AG04449 (cell line): ENCODE measurements around the gene ACSL1.

ENCODE experiments used
- CTCF ChIA-PET: fragments of 350-600 bp; formaldehyde crosslinking; extraction: SDS; loops from one replicate; lab custom pipeline; 2021; ENCODE audit warnings: antibody characterized with exemption; lab: Yijun Ruan, JAX
- POLR2A ChIA-PET: fragments of 400-600, 350-600 bp; formaldehyde crosslinking; extraction: SDS; loops from one replicate; lab custom pipeline; 2020; ENCODE audit warnings: antibody characterized with exemption, inconsistent platforms; lab: Yijun Ruan, JAX
- DNase-seq: peaks from one replicate; pipeline ENCODE4 v3.0.0-alpha.2; 2010; ENCODE audit warnings: low read depth, low spot score
- H3K4me3 ChIP-seq: 2 replicates; pipeline ENCODE4 v1.5.1; 2011; ENCODE audit warnings: low read depth, mild to moderate bottlenecking, control low read depth, low read length
- TF ChIP-seq, protein P1 (sequence below): IDR thresholded peaks from one replicate; pipeline ENCODE4 v1.5.1; 2011; ENCODE audit warnings: mild to moderate bottlenecking, moderate library complexity, low read length, control low read depth, inconsistent platforms; ENCODE audit not compliant: insufficient read depth; ENCODE audit errors: missing control alignments

The ACSL1 gene

DNA sequence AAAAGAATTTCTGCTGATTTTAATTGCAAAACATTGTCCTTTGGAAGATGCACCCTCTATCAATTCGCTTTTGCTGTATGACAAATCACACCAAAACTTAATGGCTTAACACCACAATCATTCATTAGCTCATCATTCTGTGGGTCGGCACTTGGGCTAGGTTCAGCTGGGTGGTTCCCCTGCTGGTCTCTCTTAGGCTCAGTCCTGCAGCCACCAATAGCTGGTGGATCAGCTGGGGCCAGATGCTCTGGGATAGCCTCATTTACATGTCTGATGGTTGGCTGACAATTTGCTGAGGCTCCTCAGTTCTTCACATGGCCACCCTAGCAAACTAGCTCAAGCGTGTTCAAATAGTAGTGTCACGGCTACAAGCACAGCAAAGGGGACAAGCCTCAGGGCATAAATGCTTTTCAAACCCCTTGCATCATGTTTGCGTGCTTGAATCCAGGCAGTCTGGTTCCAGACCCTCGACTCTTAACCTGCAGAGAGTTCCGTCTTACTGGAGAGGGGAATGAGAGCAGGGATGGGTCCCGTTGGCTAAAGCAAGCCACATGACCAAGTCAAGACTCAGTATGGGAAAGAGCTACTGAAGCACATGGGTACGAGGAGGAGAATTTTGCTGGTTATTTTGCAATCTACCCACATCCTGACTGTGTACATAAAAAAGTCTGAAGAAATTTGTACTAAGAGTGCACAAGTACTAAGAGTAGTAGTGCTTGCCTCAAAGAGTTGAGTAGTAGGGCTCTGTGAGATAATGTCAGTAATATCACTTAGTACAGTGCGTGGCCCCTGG lies 7.5 kb upstream of the ACSL1 start:
- CTCF ChIA-PET, result no interaction called here
- H3K4me3 ChIP-seq, result no peak overlapping the region
- POLR2A ChIA-PET, result no interaction called here
- TF ChIP-seq, protein P1, sequence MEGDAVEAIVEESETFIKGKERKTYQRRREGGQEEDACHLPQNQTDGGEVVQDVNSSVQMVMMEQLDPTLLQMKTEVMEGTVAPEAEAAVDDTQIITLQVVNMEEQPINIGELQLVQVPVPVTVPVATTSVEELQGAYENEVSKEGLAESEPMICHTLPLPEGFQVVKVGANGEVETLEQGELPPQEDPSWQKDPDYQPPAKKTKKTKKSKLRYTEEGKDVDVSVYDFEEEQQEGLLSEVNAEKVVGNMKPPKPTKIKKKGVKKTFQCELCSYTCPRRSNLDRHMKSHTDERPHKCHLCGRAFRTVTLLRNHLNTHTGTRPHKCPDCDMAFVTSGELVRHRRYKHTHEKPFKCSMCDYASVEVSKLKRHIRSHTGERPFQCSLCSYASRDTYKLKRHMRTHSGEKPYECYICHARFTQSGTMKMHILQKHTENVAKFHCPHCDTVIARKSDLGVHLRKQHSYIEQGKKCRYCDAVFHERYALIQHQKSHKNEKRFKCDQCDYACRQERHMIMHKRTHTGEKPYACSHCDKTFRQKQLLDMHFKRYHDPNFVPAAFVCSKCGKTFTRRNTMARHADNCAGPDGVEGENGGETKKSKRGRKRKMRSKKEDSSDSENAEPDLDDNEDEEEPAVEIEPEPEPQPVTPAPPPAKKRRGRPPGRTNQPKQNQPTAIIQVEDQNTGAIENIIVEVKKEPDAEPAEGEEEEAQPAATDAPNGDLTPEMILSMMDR, result no peak
- DNase-seq, result no peak

DNA sequence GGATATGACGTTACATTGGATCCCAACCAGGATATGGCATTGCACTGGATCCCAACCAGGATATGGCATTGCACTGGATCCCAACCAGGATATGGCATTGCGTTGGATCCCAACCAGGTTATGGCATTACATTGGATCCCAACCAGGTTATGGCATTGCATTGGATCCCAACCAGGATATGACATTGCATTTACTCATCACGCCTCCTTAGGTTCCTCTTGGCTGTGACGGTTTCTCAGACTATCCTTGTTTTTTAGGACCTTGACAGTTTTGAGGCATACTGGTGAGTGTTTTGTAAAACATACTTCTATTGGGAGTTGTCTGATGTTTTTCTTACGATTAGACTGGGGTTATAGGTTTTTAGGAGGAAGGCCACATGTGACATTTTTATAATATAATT lies 5.4 kb upstream of the ACSL1 start:
- H3K4me3 ChIP-seq, result no peak overlapping the region
- CTCF ChIA-PET, result no interaction called here

DNA sequence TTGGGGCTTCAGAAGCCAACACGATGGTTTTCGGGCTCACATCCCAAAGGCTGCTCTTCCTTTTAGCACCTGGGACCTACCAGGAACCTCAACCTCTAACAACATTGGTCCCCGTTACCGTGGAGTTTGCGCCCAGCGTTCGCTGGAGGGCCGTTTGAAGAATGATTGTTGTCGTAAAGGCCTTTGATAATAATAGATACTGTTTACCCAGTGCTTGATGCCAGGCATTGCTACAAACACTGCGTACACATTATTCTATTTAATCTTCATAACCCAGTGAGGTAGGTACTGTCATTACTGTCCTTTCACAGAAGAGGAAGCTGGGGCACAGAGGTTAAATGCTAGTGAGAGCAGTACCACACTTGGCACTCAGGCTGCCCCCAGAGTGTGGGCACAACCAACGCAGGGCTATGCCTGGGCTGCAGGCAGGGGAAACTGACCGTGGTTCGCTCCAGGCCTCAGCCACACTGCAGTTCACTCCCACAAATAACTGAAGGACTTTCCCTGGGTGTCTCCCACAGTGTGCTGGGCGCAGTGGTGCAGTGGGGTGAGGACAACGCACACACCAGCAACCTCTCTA lies 1.0 kb upstream of the ACSL1 start:
- no peak for DNase-seq
- H3K4me3 ChIP-seq, result peak overlapping the region; percentile 61
- ChIA-PET POLR2A (no interaction called here), CTCF (interaction anchor here (1.8 kb wide), 1 partner anchor 9 kb away, joined by 5 read pairs; no protein-coding TSS in a partner anchor)
- TF ChIP-seq, protein P1, result no peak

More for the DNA sequence above, 5.4 kb upstream of the ACSL1 start:
- no peak for DNase-seq
- POLR2A ChIA-PET, result no interaction called here
- TF ChIP-seq, protein P1, result no peak

DNA sequence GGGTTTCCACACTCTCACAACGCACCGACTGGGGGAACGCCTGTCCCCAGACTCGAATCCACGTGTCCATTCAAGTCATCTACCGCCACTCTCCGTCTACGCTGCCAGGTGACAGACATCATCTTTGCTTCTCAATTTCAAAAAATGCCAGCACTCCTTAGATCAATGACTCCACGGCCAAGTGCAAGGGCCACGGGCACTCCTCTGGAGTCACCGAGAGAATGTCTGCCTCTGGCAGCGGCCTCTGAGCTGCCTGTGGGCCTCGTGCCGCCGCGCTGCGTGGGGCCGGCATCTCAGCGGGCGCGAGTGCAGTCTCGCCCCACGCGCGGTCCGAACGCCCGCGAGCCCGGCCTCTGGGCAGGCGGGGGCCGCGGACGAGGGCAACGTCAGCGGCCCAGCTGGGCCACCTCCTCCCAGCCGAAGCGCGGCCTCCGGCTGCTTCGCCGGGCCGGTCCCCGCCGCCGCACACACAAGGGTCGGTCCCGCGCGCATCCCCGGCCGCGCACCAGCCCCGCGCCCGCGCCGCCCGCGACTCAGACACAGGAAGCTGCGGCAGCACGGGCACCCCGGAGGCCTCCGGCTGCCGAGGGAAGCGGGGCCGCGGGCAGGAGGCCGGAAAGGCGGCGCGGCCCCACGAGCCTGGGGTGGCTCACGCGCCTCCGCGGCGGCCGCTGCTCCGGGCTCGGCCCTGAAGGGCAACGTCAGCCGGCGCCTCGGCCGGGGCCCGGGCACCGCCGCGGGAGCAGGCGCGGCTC lies 450 bp downstream of the ACSL1 start:
- no peak for DNase-seq
- POLR2A ChIA-PET, result interaction anchor here (0.8 to 1.0 kb wide), 2 partner anchors 10 to 91 kb away, joined by 3 read pairs; partner anchors contain the start of gene CENPU
- CTCF ChIA-PET, result interaction anchor here (1.5 to 1.8 kb wide), 3 partner anchors 11 to 177 kb away, joined by 3 to 5 read pairs (median 4); partner anchors contain the start of gene CASP3
- peak overlapping the region; percentile 63 for H3K4me3 ChIP-seq
- TF ChIP-seq, protein P1, result no peak

DNA sequence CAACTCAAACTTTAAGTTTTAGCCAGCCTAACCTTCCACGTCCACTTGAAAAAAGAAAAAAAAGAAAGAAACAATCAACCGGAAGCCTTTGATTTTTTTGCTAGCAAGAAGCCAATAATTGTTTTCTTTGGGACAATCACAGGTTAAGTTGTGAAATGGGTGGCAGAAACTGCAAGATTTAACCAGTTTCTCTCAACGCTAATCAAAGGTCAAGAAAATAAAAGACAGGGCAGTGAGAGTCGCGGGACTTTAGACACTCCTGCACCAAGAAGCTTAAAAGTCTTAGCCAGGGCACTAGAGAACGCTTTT lies 1.0 kb downstream of the ACSL1 start:
- no peak for DNase-seq
- TF ChIP-seq, protein P1, result no peak
- H3K4me3 ChIP-seq, result peak overlapping the region; percentile 63
- CTCF ChIA-PET, result interaction anchor here (1.8 kb wide), 1 partner anchor 79 kb away, joined by 4 read pairs; no protein-coding TSS in a partner anchor
- POLR2A ChIA-PET, result interaction anchor here (0.8 to 1.0 kb wide), 2 partner anchors 9 to 91 kb away, joined by 3 read pairs; partner anchors contain the start of gene CENPU
